Body of pancreas (tissue), 4 donors: ENCODE measurements around the gene PLA2G2E. TPM values are rescaled to one million over a fixed set of nuclear protein-coding genes. Genes with fewer than 3 reads are reported as not detected.

Experiments used
- ATAC-seq: fragments of 150-250 bp; one replicate; pipeline ENCODE4 v1.9.1; 2016
- DNase-seq, 4 donors: peaks; one replicate each; pipeline ENCODE4 v3.0.0-alpha.2; 2019
- H3K27ac ChIP-seq, 4 donors: fragments of 200-600 bp; sonication (generic); 1 replicate in 3 of 4; 2 replicates in 1 of 4; pipeline versions ENCODE4 v1.5.1 to v1.6.1; 2016 to 2019; ENCODE audit warnings: mild to moderate bottlenecking in 1 of 4, mixed read lengths in 1 of 4, moderate library complexity in 1 of 4
- H3K27me3 ChIP-seq, 2 donors: fragments of 200-600 bp; sonication (generic); one replicate each; pipeline ENCODE4 v1.6.0; 2016; ENCODE audit warnings: mild to moderate bottlenecking in 1 of 2
- H3K36me3 ChIP-seq, 2 donors: fragments of 200-600 bp; sonication (generic); replicated peaks in 1 of 2; 2 replicates each; pipeline ENCODE4 v1.5.1; 2016; ENCODE audit warnings: low read depth in 2 of 2; ENCODE audit not compliant: insufficient read depth in 1 of 2
- H3K4me1 ChIP-seq: fragments of 200-600 bp; sonication (generic); one replicate; pipeline ENCODE4 v1.6.0; 2016
- H3K4me3 ChIP-seq, 2 donors: fragments of 200-600 bp; sonication (generic); 1 replicate in 1 of 2; 2 replicates in 1 of 2; pipeline ENCODE4 v1.5.1; 2016 to 2019
- H3K9me3 ChIP-seq, 3 donors: fragments of 200-600 bp; sonication (generic); 1 replicate in 2 of 3; 2 replicates in 1 of 3; pipeline ENCODE4 v1.5.1; 2016
- CTCF ChIP-seq, 7 experiments: fragments of 450-650 bp in 4 of 7; fragments of 200-600 bp in 3 of 7; sonication (generic) in 3 of 7; IDR thresholded peaks; one replicate each; pipeline ENCODE4 v1.5.1; 2016 to 2019; ENCODE audit warnings: antibody characterized with exemption in 7 of 7
- POLR2A ChIP-seq, 3 donors: fragments of 450-650 bp; IDR thresholded peaks; one replicate each; pipeline ENCODE4 v1.6.1; 2016; ENCODE audit warnings: antibody characterized with exemption in 3 of 3, mild to moderate bottlenecking in 2 of 3
- WGBS, 2 donors: methylation state at CpG; one replicate each; pipeline ENCODE4 v1.1.5; 2017; 5-methylcytosine and 5-hydroxymethylcytosine counted together
- intact Hi-C: fragments of 100-400 bp; cut with DNase I; formaldehyde crosslinking; loops from one replicate; pipeline ENCODE4 v1.15.1; 2023
- total RNA-seq, 2 donors: library from RNA; depleted of rRNA; stranded (reverse); fragments of >200 nt; gene quantifications; one replicate each; pipeline ENCODE4 v1.1.0, GENCODE V29; 2016

Gene PLA2G2E
- total RNA-seq, 2 donors from 2014 or later: not detected

- intact Hi-C loops: no loop called here
- ATAC-seq: no peak
- TF ChIP-seq POLR2A (IDR thresholded peaks at IDR 0.05): no peak
- no peak for TF ChIP-seq CTCF (IDR thresholded peaks at IDR 0.05)
- Histone ChIP-seq H3K36me3 (no peaks in the 10 kb centered on the region), H3K27me3 (no peaks in the 10 kb centered on the region), H3K27ac (no peak overlapping the region), H3K4me3 (no peak overlapping the region), H3K9me3 (no peaks in the 10 kb centered on the region), H3K4me1 (no peaks in the 10 kb centered on the region)
- DNase-seq: no peak
- 49 to 54% methylated on average over 7 of the region's 7 CpGs for WGBS, 2 donors
These were observed 2.1 kb upstream of the PLA2G2E start for GRCh38 chr1:19925342-19926070.

GRCh38 chr1:19923953-19924346 is 533 bp upstream of the PLA2G2E start:
- DNase-seq (no peak), ATAC-seq (no peak)
- H3K4me1 ChIP-seq: no peaks in the 10 kb centered on the region
- no peak overlapping the region for H3K4me3 ChIP-seq
- intact Hi-C loops: no loop called here
- H3K9me3 ChIP-seq: no peaks in the 10 kb centered on the region
- WGBS, 2 donors: 17 to 64% methylated on average over 1 to 13 of the region's 13 CpGs
- no peak for TF ChIP-seq POLR2A (IDR thresholded peaks at IDR 0.05)
- no peak for TF ChIP-seq CTCF (IDR thresholded peaks at IDR 0.05)
- no peaks in the 10 kb centered on the region for H3K36me3 ChIP-seq
- no peak overlapping the region for H3K27ac ChIP-seq
- H3K27me3 ChIP-seq: no peaks in the 10 kb centered on the region

- H3K36me3 ChIP-seq: no peaks in the 10 kb centered on the region
- H3K27me3 ChIP-seq: no peaks in the 10 kb centered on the region
- no peaks in the 10 kb centered on the region for H3K9me3 ChIP-seq
- ATAC-seq (no peak), DNase-seq (no peak)
- H3K4me1 ChIP-seq: no peaks in the 10 kb centered on the region
- H3K27ac ChIP-seq: no peak overlapping the region
- H3K4me3 ChIP-seq: no peak overlapping the region
- 24 to 38% methylated on average over 8 to 17 of the region's 17 CpGs for WGBS, 2 donors
- TF ChIP-seq CTCF (IDR thresholded peaks at IDR 0.05) (no peak), POLR2A (IDR thresholded peaks at IDR 0.05) (no peak)
- intact Hi-C loops: no loop called here
These were observed 1.3 kb downstream of the PLA2G2E start for GRCh38 chr1:19922015-19922688.

- Histone ChIP-seq H3K4me3 (no peak overlapping the region), H3K27ac (no peak overlapping the region), H3K27me3 (no peaks in the 10 kb centered on the region), H3K4me1 (no peaks in the 10 kb centered on the region), H3K9me3 (no peaks in the 10 kb centered on the region), H3K36me3 (no peaks in the 10 kb centered on the region)
- TF ChIP-seq CTCF (IDR thresholded peaks at IDR 0.05) (no peak), POLR2A (IDR thresholded peaks at IDR 0.05) (no peak)
- WGBS, 2 donors: 68 to 93% methylated on average over 5 to 13 of the region's 13 CpGs
- intact Hi-C loops: no loop called here
- peak in 1 of 4 donors; percentile 9 for DNase-seq
- no peak for ATAC-seq
These were observed 2.1 kb downstream of the PLA2G2E start for GRCh38 chr1:19921310-19921709.
